Stimulated activated CD8-positive, alpha-beta memory T cell treated with anti-CD3 and anti-CD28 coated beads, Interleukin-7, amount 100 ng/mL, for 4 hours (primary cell): Measurements from ENCODE around the gene SMS.
A peak's percentile ranks its signal among the peaks of the same experiment; 100 is the strongest.
"Not testable (repeated sequence)": the region's sequence is repeated elsewhere in the genome, so short reads cannot be mapped to it uniquely, and the experiment has no call there.

Experiments used
- DNase-seq, 2 donors: peaks; one replicate each; pipeline ENCODE4 v3.0.0-alpha.2; 2020; ENCODE audit warnings: low read depth in 2 of 2

SMS gene

DNA sequence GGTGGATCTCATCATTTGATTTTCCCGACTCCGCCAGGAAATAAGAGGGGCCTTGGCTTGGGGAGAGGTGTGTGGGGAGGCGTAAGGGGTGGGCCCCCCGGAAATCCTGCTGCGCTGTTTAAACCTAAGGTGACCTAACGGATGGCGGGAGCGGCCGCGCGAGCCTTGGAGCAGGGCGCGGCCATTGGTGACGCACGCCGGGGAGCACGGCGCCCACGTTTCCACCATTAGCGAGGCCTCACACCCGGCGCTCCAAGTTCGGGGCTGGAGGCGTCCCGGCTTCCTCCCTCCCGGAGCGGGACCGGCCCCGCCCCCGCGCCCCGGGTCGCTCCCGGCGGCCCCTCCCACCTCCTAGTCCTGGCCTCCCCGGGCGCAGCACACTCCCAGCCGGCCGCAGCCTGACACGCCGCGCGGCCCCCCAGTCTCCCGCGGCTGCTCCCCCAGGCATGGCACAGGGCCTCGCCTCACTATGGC lies at the start of gene SMS:
SMS (plus strand) TSS at position 354 of the 474 bp plus-strand sequence; CDS start at position 470, 116 bp downstream.
- DNase-seq = peak; percentile 24 to 66

DNA sequence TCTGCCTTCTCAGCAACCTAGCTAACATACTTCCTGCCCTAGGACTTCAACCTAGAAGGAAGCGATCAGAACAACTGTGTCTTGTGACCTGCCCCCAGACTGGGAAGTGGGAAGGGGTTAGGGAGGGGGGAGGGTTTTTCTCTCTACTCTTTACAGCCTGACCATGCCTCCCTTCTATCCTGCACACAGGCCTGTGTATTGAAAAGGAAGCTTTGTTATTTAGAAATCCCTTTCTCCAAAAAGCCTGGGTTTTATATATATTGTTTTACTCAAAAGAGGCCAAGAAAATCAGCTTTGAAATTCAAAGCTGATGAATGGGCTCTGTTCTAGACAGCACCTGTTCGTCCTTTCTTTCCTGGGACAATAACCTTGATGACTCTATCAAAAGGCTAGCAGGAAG lies 35.2 kb upstream of the SMS start:
- no peak for DNase-seq

DNA sequence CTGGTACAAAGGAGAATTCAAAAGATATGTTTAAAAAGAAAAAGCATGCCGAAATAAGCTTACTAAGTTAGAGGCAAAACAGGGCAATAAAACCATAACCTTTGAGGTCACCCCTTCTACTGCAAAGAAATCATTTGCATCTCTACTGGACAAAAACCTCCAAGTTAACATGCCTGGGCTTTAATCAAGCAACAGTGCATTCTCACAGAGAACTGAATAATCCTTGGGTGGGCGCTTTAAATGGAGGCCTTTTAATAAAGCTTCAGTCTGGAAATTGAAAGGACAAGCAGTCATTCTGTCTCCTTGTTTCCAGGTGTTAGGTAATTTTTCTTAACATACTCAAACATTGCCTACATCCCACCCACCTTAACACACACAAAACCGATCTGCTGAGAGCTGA lies 34.6 kb upstream of the SMS start:
- no peak for DNase-seq

DNA sequence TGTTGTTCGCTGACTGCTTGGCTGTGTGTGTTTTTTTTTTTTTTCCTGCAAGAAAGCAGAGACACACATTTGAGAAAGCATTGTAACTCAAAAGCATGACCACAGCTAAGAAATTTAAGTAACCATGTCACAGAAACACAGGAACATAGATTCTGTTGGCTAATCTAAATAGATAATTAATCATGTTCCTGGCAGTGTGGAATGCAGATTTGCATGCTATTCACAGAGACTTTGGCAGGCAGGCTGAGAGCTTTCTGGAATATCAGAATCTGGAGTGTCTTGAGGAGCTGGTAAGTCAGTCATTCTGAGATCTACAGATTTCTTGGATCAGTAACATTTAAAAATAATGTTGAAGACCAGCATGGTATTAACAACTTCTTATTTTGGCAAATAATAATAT lies 33.2 kb upstream of the SMS start:
- DNase-seq = no peak

DNA sequence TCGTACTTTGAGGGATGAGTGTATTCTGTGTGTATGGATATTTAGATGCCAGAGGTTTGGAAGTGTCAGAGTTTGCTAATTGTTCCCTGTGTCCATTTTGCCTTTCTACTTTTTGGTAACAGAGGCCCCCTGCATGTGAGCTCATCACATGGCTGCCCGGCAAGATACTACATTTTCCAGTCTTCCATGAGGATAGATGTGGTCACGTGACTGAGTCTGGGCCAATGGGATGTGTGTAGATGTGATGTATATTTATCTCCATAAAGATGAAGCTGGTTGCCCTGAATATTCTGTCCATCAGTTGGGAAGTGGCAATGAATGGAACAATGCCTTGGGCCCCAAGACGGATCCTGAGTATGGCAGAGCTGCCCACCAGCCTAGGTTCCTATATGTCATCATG lies 29.0 kb upstream of the SMS start:
- no peak for DNase-seq

DNA sequence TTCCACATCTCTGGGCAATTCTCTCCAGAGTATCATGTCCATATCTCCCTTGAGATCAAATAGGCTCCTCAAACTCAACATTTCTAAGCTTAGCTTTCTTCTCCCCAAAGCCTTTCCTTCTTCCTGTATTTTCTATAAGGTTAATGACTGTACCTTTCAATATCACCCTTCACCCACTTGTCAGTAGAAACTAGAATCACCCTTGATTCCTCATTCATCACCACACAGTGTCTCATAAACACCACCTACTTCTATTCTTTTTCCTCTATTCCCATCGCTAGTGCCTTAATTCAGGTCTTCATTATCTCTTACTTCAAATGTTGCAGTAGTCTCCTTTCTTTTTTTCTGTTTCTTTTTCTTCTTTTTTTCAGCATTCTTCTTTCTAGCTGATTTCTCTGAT lies 28.3 kb upstream of the SMS start:
- no peak for DNase-seq

DNA sequence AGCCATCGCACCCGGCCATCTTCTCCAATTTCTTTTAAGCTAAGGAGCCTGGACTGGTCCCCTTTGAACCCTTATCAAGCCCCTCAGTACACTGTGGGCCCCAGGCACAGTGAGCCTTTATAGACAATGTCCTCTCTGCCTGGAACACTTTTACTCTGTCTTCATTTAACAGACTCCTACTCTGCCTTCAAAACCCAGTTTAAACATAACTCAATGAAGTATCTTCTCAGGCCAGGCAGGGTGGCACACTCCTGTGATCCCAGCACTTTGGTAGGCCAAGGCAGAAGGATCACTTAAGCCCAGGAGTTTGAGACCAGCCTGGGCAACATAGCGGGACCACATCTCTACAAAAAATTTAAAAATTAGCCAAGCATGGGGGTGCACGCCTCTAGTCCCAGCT lies 27.5 kb upstream of the SMS start:
- DNase-seq = no peak

DNA sequence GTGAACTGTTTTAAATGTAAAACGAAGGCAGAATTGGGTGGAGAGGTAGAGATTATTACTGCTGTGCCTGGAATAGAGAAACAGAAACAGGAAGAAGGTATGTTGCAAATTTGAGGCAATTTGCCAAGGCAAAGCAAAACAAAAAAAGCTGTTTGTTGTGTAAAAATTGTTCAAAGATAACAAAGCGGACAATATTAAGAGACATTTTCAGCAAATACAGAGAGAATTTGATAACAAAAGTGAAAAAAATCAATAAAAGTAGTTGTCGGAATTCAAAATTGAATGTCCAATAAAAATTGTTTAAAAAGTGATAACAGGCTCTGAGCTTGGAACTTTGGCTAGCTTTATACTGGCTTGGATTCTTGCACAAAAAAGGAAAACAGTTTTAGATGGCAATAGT lies 14.4 kb upstream of the SMS start:
- no peak for DNase-seq

DNA sequence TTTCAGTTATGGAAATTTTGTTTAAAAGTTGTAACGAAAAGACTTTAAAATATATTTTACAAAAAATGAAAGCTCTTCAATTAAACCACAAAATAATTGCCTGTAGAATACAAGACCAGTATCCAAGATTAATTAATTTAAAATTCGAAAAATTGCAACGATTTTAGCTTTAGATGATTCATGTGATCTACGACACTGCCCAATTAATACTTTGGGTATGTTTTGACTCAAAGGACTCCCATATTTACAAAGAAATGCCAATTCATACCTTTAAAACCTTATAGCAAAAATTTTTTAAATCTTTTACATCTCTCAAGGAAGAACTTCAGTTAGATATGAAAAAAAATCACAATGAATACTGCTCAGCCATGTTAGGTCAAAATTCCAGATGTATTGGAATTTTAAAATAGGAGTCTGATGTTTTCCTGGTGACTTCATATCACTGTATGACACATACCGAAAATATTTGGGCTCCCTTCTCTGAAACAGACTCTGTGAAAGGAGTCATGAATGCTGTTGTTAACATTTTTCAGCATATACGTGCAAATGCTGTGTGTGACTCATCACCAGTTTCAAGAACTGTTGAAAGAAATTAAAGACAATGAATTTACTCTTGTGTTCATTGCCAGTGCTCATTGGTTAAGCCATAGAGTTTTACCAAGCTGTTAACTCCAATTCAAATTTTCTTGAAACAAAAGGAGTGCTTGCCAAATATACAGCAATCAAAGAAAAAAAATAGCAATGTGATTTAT lies 13.8 kb upstream of the SMS start:
- no peak for DNase-seq

DNA sequence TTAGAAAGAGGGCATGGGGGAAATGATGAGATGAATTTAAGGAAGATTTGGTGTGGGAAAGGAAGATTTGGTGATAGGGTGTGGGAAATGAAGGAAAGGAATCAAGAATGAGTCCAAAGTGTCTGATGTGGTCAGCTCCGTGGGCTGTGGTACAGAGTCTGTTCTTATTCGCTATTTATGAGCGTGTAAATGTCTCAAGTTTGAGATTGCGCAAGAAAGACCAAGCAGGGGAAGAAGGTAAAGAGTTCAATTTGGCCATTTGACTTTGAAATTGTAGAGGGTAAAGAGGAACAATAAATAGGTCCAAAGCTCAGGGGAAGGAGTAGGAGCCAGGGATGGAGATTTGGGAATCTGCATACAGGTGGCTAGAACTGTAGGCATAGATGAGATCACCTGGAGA lies 11.3 kb upstream of the SMS start:
- DNase-seq = no peak

DNA sequence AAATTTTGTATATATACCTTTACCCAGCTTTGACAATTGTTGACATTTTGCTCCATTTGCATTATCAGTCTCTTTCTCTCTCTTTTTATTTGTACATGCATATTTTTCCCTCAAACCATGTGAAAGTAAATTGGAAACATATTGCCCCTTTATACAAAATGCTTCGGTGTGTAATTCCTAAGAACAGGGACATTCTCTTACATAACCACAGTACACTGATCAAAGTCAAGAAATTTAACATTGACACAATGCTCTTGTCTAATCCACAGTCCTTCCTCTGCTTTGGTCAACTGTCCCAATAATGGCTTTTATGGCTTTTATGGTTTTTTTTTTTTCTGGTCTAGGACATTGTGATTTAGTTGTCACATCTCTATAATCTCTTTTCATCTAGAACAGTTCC lies 9.5 kb upstream of the SMS start:
- DNase-seq = no peak

DNA sequence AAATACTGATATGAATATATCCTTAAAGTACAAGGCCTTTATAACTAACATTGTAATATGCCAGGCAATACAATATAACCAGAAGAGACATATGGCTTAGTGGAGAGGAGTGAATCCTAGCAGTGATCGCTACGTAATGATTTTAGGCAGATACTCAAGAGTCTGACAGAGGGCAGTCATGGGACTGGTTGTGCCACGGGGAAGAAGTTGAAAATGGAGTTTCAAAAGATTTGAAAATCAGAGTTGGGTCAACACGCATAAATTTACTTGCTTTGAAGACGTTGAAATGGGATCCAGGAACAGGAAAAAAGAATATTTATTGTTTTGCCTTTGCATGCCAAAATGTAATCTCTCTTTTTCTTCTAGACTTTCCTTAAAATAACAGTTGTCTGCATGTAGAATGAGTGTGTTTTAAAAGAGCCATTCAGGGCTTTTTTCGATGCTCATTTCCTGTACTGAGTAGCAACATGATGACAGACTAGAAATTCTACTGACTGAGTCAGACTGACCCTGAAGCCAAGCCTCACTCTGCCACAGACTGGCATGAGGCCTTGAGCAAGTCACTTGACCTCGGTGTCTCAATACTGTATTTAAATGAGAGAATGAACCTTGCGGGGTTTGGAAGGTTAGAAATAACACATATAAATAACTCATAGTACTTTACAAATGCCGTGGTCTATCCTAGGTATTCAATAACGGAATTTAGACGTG lies 8.1 kb upstream of the SMS start:
- DNase-seq = no peak

DNA sequence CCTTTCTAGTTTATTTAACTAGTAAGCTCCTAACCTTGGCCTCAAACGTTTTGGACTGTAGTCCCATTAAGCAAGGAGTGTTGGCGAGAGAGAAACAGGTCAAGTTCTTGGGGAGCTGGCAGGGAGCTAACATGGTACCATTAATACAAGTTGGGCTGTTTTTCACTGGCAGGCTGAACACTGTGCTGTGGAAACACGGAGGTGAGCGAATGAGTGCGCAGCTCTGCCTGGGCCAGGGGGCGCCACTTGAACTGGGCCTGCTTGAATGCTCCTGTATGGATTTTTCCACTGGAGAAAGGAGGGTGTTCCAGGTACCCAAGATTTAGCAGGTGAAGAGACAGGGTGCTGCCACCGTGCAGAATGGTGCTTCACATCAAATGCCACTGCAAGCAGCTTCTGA lies 7.4 kb upstream of the SMS start:
- DNase-seq = no peak

DNA sequence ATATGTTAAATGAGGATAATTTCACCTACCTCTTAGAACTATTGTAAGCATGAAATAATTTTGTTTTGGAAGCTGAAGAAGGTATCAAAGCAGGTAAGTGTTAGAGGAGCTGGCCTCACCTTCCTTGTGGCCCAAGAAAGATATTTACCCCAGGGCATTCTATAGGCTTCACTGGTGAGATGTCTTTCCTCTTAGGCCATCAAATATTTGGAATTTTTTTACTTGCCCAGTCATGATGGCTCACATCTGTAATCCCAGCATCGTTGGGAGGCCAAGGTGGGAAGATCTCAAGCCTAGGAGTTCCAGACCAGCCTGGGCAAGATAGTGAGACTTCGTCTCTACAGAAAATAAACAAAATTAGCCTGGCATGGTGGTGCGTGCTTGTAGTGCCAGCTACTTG lies 6.1 kb upstream of the SMS start:
- DNase-seq = no peak

DNA sequence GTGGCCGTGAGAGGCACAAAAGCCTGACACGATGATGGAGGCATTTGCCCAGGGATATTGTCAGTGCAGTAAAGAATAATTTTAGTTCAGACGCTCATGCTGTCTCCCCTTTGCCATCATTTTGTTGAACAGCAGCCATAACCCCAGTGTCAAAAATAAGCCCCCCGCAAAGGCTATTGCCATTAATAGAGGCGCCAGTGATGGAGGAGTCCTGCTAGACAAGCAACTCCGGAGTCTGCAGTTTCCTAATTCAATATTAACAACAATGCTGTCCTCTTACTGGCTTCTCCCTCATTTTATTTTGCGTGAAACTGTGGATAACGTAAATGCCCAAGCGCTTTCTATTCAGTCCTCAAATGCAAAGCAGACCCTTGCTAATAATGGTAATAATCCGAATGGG lies 603 bp upstream of the SMS start:
- no peak for DNase-seq

DNA sequence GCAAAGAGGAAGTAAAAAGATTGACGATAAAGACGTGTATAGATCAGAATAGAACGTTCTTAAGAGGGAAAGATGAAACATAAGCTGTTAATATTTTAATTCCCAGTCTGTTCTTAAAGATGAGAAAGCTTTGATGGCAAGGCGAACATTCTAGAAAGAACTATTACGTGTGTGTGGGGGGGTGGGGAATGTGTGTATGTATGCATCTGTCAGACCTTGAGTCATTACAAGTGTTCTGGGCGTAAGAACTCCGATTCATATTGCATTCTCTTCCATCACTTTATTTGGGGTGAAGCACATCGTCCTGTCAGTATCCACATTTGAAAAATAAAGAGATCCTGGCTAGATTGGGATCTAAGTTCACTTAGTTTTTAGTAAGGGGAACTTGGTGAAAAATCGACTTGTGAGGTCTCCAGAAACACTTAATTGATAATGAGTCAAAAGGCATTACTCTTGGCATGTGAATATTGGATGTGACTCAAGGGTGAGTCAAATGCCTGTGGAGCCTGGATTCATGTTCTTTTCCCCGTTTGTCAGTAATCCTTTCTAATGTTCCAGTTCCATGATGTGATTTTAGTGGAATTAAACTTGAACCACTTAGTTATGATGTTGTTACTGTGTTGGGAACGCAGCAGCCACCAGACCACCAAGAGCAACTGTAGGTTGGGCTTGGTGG lies 3.1 kb downstream of the SMS start:
- DNase-seq = no peak

DNA sequence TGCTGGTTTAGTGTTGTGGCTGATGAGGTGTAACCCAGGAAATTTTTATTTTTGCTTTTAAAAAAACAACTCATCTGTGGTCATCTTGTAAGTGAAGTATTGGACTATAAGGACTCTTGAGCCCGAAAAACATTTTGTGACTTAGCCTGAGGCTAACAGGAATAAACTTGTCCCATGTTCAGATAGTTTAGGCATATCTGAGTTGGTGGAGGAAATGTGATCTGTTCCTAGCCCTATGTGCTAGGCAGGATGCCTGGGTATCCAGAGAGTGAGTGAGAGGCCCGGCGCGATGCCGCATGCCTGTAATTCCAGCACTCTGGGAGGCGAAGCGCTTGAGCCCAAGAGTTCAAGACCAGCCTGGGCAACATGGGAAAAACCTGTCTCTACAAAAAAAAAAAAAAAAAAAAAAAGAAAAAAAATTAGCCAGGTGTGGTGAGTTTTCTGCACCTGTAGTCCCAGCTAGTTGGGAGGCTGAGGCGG lies 3.7 kb downstream of the SMS start:
- DNase-seq = no peak

DNA sequence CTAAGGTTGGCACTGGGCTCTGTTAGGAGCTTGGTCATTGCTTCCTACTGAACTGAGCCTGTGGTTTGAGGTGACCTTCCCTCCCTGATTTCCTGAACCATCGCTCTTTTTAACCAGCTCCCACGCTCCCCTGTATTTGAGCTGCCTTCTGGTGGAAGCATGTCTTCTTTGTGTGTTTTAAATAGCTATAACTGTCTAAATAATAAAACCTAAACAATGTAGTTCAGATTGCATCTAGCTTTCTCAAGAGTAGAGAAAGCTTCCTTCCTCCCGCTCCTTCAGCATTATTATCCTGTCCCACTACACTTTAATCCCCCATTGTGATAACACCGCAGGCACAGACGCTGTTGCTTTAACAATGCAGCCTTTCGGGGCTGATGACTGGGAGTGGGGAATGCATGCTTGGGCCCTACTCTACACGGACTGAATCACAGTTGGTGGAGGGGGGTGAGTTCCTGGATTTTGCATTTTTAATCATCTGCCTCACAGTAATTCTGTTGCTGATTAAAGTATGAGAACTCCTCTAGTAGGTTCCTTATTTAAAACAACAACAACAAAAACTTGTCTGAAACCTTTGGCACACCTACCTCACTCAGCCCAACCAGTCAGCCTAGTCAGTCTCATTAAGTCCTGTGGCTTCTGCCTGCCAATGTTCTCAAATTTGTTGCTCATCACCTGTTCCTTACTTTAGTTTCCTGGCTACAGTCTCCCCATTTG lies 6.6 kb downstream of the SMS start:
- no peak for DNase-seq

DNA sequence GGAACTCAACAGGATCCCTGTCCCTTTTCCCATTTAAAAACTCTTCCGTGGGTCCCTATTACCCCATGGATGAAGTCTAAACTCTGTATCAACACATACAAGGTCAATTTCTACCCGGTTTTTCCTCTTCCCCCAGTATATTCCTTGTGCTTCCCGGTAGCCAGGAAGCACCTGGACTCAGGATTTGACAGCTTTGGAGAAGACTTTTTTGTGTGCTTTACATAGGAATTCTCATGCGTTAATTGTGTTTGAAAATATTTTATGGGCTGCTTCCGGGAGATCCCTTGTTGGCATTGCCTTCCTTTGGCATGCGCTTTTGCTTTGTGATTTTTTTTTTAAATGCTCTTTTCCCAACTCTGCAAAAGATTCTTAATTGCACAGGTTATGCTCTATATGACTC lies 7.2 kb downstream of the SMS start:
- DNase-seq = no peak

DNA sequence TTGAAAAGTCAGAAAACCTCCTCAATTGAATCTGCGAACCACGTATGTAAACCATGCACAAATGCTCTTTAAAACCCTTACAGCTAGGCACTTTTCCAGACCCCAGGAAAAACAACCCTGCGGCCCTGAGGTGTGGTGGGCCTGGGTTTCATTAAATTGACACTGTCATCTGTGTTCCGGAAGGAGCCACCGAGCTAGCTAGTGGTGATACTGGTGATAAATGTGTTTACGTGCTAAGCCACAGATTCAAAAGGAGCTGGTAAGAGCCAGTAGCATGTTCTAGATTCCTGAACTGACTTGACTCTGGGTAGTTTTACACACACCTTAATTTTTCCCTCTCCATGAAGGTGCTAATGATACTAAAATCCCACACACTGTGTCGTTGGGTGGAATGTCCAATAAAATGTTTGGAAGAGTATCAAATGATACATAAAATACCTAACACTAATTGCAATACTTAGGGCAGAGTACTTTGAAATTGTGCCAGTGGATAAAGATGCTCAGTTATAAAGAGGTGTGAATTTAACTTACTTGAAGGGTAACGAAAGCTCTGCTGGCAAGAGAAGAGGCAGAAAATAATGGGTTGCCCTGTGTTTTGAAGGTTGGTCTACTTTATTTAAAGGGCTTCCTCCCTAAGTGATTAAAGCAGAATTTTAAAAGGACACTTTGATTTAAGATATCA lies 8.5 kb downstream of the SMS start:
- DNase-seq = no peak

DNA sequence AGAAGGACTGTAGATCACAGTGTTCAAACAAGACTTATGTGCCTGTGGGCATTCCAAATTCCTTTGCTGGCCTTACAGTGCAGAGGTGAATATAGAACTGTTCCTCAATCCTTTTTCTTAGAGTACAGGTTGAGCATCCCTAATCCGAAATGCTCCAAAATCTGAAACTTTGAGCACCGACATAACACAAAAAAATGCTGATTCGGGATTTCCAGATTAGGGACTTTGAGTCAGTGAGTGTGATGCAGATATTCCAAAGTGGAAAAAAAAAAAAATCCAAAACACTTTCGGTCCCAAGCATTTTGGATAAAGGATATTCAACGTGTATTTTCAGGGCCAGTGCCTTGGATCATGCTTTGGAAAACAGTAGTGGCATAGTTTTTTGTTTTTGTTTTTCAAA lies 9.2 kb downstream of the SMS start:
- no peak for DNase-seq

DNA sequence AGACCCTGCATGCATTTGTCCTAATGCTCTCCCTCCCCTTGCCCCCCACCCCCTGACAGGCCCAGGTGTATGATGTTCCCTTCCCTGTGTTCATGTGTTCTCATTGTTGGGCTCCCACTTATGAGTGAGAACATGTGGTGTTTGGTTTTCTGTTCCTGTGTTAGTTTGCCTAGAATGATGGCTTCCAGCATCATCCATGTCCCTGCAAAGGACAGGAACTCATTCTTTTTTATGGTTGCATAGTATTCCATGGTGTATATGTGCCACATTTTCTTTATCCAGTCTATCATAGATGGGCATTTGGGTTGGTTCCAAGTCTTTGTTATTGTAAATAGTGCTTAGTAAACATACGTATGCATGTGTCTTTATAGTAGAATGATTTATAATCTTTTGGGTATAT lies 10.0 kb downstream of the SMS start:
- DNase-seq = not testable (repeated sequence)
